ENCODE measurements around the gene SPATA2.

The SPATA2 gene

DNA sequence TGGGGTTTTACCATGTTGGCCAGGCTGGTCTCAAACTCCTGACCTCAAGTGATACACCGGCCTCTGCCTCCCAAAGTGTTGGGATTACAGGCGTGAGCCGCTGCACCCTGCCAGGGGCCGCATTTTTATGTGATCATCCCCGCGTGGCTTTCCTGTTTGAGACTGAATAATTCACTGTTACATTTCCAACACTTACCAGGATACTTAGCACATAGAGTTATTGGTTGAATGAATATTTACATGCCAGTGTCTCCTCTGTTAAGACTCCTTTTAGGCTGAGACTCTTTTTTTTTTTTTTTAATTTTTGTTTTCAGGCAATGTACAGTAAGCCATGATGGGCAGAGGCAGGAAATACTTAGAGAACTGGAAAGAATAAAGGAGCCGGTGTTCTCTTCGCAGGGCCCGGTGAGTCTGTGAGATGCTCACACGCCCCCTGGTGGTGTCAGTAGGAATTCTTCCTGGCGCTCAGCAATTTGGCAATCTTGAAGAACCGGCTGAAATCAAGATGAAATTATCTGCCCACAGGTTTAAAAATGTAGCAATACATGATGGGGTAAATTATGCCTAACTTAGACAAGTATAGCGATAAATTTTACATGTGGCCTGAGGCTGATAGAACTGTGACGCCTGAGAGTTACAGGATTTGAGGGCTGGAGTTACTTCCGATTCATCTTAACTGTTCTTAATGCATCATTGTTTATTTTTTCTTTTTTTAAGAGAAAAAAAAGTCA lies 13.2 kb upstream of the SPATA2 start:
- no peak overlapping the region for H3K9ac ChIP-seq (ENCODE audit: low read length)
- H3K4me3 ChIP-seq (ENCODE audit: low read depth, low read length, poor library complexity, severe bottlenecking): no peak overlapping the region
- peaks cover under 1% of the 10 kb centered on the region; the same call in 1 of the 2 replicates for H3F3A ChIP-seq (ENCODE audit: insufficient read depth, low read length)
- no peaks in the 10 kb centered on the region for H3K9me2 ChIP-seq (ENCODE audit: low read depth, low read length)
- no peaks in the 10 kb centered on the region for H4K20me1 ChIP-seq (ENCODE audit: insufficient read depth, low read length)
- H3K27me3 ChIP-seq (ENCODE audit: insufficient read depth, low read length): no peaks in the 10 kb centered on the region
- TF ChIP-seq CTCF (IDR thresholded peaks at IDR 0.05; ENCODE audit: low read length): peak; percentile 86
- no peak for TF ChIP-seq EZH2 (IDR thresholded peaks at IDR 0.05; ENCODE audit: borderline replicate concordance, low read length)
- H3K79me2 ChIP-seq (ENCODE audit: insufficient read depth, low read length): no peaks in the 10 kb centered on the region
- no peaks in the 10 kb centered on the region for H3K36me3 ChIP-seq (ENCODE audit: insufficient read depth, low read length)
- peaks cover 7% of the 10 kb centered on the region for H3K4me1 ChIP-seq (ENCODE audit: insufficient read depth, low read length, severe bottlenecking)
- H3K4me2 ChIP-seq (ENCODE audit: low read length): peak overlapping the region; percentile 31; the same call in 1 of the 2 replicates
- 0 out of 2 replicates have a peak, but pooled peaks cover 2% of the 10 kb centered on the region for H3K9me3 ChIP-seq (ENCODE audit: low read length)
- H2AFZ ChIP-seq (ENCODE audit: low read length): no peak overlapping the region
- no peak overlapping the region for H3K27ac ChIP-seq (ENCODE audit: low read depth, low read length, poor library complexity, severe bottlenecking)

GRCh38 chr20:49925901-49926454 lies 10.6 kb upstream of the SPATA2 start:
- TF ChIP-seq EZH2 (IDR thresholded peaks at IDR 0.05; ENCODE audit: borderline replicate concordance, low read length): no peak
- no peak for TF ChIP-seq CTCF (IDR thresholded peaks at IDR 0.05; ENCODE audit: low read length)
- Histone ChIP-seq H2AFZ (ENCODE audit: low read length) (no peak overlapping the region), H3K79me2 (ENCODE audit: insufficient read depth, low read length) (no peaks in the 10 kb centered on the region), H3F3A (ENCODE audit: insufficient read depth, low read length) (no peaks in the 10 kb centered on the region), H3K9me3 (ENCODE audit: low read length) (0 out of 2 replicates have a peak, but pooled peaks cover 2% of the 10 kb centered on the region), H3K27me3 (ENCODE audit: insufficient read depth, low read length) (no peaks in the 10 kb centered on the region), H3K27ac (ENCODE audit: low read depth, low read length, poor library complexity, severe bottlenecking) (no peak overlapping the region), H3K9ac (ENCODE audit: low read length) (no peak overlapping the region), H3K4me3 (ENCODE audit: low read depth, low read length, poor library complexity, severe bottlenecking) (no peak overlapping the region), H3K4me2 (ENCODE audit: low read length) (no peak overlapping the region), H4K20me1 (ENCODE audit: insufficient read depth, low read length) (no peaks in the 10 kb centered on the region), H3K4me1 (ENCODE audit: insufficient read depth, low read length, severe bottlenecking) (peaks cover 5% of the 10 kb centered on the region), H3K36me3 (ENCODE audit: insufficient read depth, low read length) (no peaks in the 10 kb centered on the region), H3K9me2 (ENCODE audit: low read depth, low read length) (no peaks in the 10 kb centered on the region)

- H3K9me3 ChIP-seq (ENCODE audit: low read length): 0 out of 2 replicates have a peak, but pooled peaks cover 2% of the 10 kb centered on the region
- no peak overlapping the region for H3K27ac ChIP-seq (ENCODE audit: low read depth, low read length, poor library complexity, severe bottlenecking)
- H3K79me2 ChIP-seq (ENCODE audit: insufficient read depth, low read length): no peaks in the 10 kb centered on the region
- no peaks in the 10 kb centered on the region for H3K9me2 ChIP-seq (ENCODE audit: low read depth, low read length)
- H3K4me1 ChIP-seq (ENCODE audit: insufficient read depth, low read length, severe bottlenecking): peaks cover 5% of the 10 kb centered on the region
- no peak overlapping the region for H3K4me3 ChIP-seq (ENCODE audit: low read depth, low read length, poor library complexity, severe bottlenecking)
- TF ChIP-seq EZH2 (IDR thresholded peaks at IDR 0.05; ENCODE audit: borderline replicate concordance, low read length): no peak
- TF ChIP-seq CTCF (IDR thresholded peaks at IDR 0.05; ENCODE audit: low read length): no peak
- H3K36me3 ChIP-seq (ENCODE audit: insufficient read depth, low read length): no peaks in the 10 kb centered on the region
- no peaks in the 10 kb centered on the region for H3F3A ChIP-seq (ENCODE audit: insufficient read depth, low read length)
- H3K4me2 ChIP-seq (ENCODE audit: low read length): no peak overlapping the region
- H4K20me1 ChIP-seq (ENCODE audit: insufficient read depth, low read length): no peaks in the 10 kb centered on the region
- H3K27me3 ChIP-seq (ENCODE audit: insufficient read depth, low read length): no peaks in the 10 kb centered on the region
- no peak overlapping the region for H2AFZ ChIP-seq (ENCODE audit: low read length)
- no peak overlapping the region for H3K9ac ChIP-seq (ENCODE audit: low read length)
Observed at GRCh38 chr20:49924247-49924646, 8.9 kb upstream of the SPATA2 start.

Measured in OCI-LY1 (cell line).